ENCODE measurements around the gene TOP3A.

DNA sequence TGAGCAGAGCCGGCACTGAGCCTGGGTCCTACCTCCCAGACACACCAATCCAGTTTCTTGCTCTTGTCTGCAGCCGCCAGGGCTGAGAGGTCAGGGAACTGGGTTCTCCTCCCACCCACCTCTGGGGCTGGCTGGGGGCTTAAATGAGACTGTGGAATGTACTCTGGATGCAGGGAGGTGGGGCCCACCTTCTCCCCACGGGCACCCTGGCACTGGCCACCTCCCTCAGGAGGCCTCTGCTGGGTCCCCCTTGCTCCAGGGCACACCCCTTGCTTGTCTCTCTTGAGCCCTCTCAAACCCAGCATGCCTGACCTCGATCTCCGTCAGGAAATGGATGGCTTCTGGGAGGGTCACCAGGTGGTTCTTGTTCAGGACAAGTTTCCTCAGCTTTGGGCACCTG is 62.6 kb downstream of the TOP3A start:
- TF ChIP-seq CTCF (IDR thresholded peaks at IDR 0.05) (no peak), POLR2A (IDR thresholded peaks at IDR 0.05) (no peak)

Data from transverse colon (tissue), 3 donors.